Measurements from ENCODE around the gene PAX8. TPM values are rescaled to one million over a fixed set of nuclear protein-coding genes. Genes with fewer than 3 reads are reported as not detected.

Gene PAX8
- total RNA-seq, 4 donors from 2014 or later = 0.58 to 2.1 (median 1.1) TPM

DNA sequence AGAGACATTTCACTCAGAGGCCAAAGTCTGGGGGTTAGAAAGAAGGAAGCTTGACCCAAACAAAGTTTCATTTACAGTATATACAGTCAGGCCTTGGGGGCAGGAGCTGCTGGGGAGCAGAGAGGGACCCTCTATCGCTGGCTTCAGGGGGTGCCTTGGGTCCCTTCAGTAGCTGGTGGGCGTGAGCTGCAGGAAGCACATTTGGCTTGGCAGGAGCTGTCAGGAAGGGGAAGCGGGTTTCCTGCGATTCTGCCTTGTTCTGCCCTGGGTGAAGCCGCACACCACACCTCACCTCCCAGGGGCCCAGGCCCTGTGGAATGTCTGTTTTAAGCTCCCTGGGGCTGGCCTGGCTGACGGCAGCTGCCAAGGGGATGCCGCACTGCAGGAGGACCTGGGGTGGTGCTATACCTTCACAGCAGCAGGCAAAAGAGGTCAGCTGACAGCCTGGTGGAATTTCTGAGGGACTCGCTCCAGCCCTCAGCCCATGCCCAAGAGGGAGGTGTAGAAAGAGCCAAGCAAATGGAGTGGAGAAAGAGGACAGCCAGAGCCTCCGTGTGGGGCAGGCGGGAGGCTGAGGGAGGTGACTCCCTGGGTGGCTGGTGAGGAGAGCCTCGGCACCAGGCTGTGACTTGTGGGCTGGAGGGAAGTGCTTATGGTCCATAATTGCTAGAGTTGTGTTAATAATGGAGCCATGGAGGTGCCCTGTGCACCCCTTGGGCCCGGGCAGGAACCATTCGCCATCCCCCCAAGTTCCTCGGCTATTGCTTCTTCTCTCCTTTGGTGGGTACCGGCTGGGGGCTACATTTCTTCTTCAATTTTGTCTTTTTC lies 61.1 kb downstream of the PAX8 start:
- WGBS = 75% methylated on average over 10 of the region's 15 CpGs
- Histone ChIP-seq H3K27me3 (no peaks in the 10 kb centered on the region), H3K4me1 (peaks cover 15 to 46% (median 39%) of the 10 kb centered on the region in 4 donors), H3K36me3 (no peaks in the 10 kb centered on the region), H3K9me3 (no peaks in the 10 kb centered on the region), H3K27ac (replicated peaks in 1 of 4) (peak overlapping the region; percentile 54 to 66 (median 56)), H3K4me3 (no peak overlapping the region)
- intact Hi-C loops (cut with DNase I) = no loop called here
- no peak for DNase-seq (ENCODE audit: extremely low spot score)
- TF ChIP-seq POLR2A (IDR thresholded peaks at IDR 0.05; ENCODE audit: low read depth) = no peak
- TF ChIP-seq POLR2AphosphoS5 (IDR thresholded peaks at IDR 0.05) = no peak
- TF ChIP-seq, protein P1, sequence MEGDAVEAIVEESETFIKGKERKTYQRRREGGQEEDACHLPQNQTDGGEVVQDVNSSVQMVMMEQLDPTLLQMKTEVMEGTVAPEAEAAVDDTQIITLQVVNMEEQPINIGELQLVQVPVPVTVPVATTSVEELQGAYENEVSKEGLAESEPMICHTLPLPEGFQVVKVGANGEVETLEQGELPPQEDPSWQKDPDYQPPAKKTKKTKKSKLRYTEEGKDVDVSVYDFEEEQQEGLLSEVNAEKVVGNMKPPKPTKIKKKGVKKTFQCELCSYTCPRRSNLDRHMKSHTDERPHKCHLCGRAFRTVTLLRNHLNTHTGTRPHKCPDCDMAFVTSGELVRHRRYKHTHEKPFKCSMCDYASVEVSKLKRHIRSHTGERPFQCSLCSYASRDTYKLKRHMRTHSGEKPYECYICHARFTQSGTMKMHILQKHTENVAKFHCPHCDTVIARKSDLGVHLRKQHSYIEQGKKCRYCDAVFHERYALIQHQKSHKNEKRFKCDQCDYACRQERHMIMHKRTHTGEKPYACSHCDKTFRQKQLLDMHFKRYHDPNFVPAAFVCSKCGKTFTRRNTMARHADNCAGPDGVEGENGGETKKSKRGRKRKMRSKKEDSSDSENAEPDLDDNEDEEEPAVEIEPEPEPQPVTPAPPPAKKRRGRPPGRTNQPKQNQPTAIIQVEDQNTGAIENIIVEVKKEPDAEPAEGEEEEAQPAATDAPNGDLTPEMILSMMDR (IDR thresholded peaks at IDR 0.05) = no peak
- no peak for TF ChIP-seq EP300 (IDR thresholded peaks at IDR 0.05)

DNA sequence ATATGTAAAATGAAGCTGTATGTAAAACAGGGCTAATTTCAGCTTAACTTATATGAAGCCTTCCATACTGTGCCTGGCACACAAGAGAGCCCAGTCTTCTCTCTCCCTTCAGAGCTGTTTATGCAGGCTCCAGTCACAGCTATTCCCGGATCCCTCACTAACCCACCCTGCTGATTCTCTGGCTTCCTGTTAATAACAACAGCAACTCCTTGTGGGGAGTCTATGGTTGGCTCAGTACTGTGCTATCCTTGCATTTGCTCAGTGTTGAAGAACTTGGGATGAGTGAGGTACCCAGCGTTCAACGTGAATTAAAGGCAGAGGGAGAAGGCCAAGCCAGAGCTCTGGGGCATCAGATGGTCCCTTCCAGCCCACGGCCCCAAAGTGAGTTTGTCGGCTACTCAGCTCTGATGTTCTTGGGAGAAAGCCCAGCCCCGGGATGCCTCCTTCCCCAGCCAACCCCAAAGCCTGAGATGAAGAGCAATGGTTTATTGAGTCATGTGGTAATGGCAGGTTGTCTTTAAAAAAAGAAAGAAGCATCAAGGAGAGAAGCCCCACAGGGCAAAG lies 61.7 kb downstream of the PAX8 start:
- intact Hi-C loops (cut with DNase I) = no loop called here
- no peak for DNase-seq (ENCODE audit: extremely low spot score)

DNA sequence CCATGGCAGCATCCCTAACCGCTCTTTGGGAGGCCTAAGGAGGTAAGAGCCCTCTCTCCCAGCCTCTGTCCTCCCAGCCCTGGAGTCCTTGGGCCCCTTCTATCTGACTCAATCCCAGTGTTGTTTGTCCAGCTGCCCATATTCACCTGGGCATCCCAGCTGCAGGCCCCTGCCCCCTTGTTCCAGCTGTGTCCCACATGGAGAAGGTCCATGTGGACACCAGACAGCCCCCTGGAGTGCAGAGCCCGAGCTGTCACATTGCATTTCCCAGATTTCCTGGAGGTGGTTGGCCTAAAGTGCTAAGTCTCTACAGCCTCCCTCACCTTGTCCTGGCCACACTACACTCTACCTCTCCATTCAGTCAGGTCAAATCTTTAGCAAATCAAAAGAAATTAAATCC lies 62.4 kb downstream of the PAX8 start:
- DNase-seq (ENCODE audit: extremely low spot score) = no peak
- peaks cover 28 to 59% (median 53%) of the 10 kb centered on the region in 4 donors for H3K4me1 ChIP-seq
- 100% methylated on average over 2 of the region's 2 CpGs for WGBS
- H3K36me3 ChIP-seq = no peaks in the 10 kb centered on the region
- peak overlapping the region in 1 of 4 donors; percentile 6 for H3K27ac ChIP-seq (replicated peaks in 1 of 4)
- intact Hi-C loops (cut with DNase I) = no loop called here
- no peaks in the 10 kb centered on the region for H3K27me3 ChIP-seq
- H3K4me3 ChIP-seq = no peak overlapping the region
- TF ChIP-seq POLR2AphosphoS5 (IDR thresholded peaks at IDR 0.05) = no peak
- TF ChIP-seq, protein P1 (IDR thresholded peaks at IDR 0.05) = no peak
- TF ChIP-seq EP300 (IDR thresholded peaks at IDR 0.05) = no peak
- no peak for TF ChIP-seq POLR2A (IDR thresholded peaks at IDR 0.05; ENCODE audit: low read depth)
- H3K9me3 ChIP-seq = no peaks in the 10 kb centered on the region

More for the DNA sequence above, 61.7 kb downstream of the PAX8 start:
- WGBS = 52% methylated on average over 6 of the region's 6 CpGs
- TF ChIP-seq POLR2AphosphoS5 (IDR thresholded peaks at IDR 0.05) (no peak), EP300 (IDR thresholded peaks at IDR 0.05) (no peak), POLR2A (IDR thresholded peaks at IDR 0.05; ENCODE audit: low read depth) (no peak)
- TF ChIP-seq, protein P1 (IDR thresholded peaks at IDR 0.05) = no peak
- no peaks in the 10 kb centered on the region for H3K27me3 ChIP-seq
- H3K27ac ChIP-seq (replicated peaks in 1 of 4) = peak overlapping the region; percentile 54 to 66 (median 56)
- no peak overlapping the region for H3K4me3 ChIP-seq
- H3K9me3 ChIP-seq = no peaks in the 10 kb centered on the region
- H3K4me1 ChIP-seq = peaks cover 22 to 53% (median 46%) of the 10 kb centered on the region in 4 donors
- H3K36me3 ChIP-seq = no peaks in the 10 kb centered on the region

DNA sequence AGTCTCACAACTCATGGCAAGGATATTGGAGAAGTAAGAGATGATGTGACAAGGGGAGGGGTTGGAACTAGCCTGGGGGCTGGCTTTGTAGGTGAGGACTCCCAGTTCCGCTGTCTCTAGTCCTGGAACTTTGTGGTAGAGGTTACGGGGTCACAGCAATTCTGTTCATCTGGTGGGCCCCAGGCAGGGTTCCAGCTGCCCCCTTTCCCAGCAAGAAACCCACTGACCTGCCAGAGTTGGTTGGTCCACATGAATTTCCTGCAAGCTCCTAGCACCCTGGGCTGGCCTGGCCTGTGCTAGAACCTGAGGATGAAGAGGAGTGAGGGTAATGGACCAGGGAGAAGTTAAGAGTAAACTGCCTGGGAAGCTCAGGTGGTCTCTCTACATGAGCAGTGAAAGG lies 63.7 kb downstream of the PAX8 start:
- Histone ChIP-seq H3K4me1 (peaks cover 38 to 68% (median 63%) of the 10 kb centered on the region in 4 donors), H3K9me3 (no peaks in the 10 kb centered on the region), H3K36me3 (no peaks in the 10 kb centered on the region), H3K27me3 (no peaks in the 10 kb centered on the region), H3K27ac (replicated peaks in 1 of 4) (no peak overlapping the region), H3K4me3 (no peak overlapping the region)
- DNase-seq (ENCODE audit: extremely low spot score) = no peak
- intact Hi-C loops (cut with DNase I) = no loop called here
- TF ChIP-seq POLR2A (IDR thresholded peaks at IDR 0.05; ENCODE audit: low read depth) (no peak), EP300 (IDR thresholded peaks at IDR 0.05) (no peak), POLR2AphosphoS5 (IDR thresholded peaks at IDR 0.05) (no peak)
- TF ChIP-seq, protein P1 (IDR thresholded peaks at IDR 0.05) = no peak
- WGBS = 100% methylated on average over 1 of the region's 2 CpGs
